Measurements from ENCODE around the gene CARM1. TPM values are rescaled to one million over a fixed set of nuclear protein-coding genes. Genes with fewer than 3 reads are reported as not detected.

The CARM1 gene
- total RNA-seq, 1 experiment from 2014 or later, result 45.7 TPM

DNA sequence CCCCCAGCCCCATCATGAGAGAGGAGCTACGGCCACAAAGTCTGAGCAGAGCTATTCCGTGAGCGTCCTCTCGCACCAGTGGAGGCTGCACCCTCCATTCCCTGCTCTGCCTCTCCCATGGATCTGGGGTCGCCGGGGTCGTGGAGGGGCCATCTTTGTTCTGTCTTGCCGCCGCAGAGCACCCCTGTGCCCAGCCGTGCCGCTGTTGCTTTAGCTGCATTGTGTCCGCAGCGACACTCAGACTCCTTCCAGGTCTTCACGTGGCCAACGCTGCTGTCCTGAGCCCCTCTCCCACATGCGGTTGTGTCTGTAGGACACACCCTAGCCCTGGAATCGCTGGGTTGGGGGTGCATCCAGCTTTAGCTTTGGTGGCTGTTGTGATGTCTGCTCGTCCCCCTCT lies 41.3 kb downstream of the CARM1 start:
- no peaks in the 10 kb centered on the region for H3K27me3 ChIP-seq
- no peak overlapping the region for H3K4me3 ChIP-seq
- no peaks in the 10 kb centered on the region for H3K9me3 ChIP-seq
- H3K36me3 ChIP-seq, result peaks cover 72% of the 10 kb centered on the region
- no peak for DNase-seq

DNA sequence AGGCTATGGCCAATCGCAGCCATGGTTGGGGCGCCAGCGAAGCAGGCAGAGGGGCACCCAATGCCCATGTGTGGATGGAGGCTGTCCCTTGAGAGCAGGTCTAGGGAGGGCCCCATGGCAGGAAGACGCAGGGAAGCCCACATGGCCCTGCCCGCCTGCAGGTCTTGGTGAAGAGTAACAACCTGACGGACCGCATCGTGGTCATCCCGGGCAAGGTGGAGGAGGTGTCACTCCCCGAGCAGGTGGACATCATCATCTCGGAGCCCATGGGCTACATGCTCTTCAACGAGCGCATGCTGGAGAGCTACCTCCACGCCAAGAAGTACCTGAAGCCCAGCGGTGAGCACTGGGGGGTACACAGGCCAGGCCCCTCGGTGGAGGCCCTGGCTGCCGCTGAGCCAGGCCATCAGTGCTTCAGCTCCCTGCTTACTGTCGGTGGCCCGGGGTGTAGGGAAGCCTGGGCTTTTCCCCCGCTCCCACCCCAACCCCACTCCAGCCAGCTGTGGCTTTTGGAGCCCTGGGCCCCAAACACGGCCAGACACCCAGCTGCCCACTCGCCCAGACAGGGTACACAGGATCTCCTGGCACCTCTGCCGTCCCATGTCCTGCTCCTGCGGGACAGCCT lies 42.5 kb downstream of the CARM1 start:
- Histone ChIP-seq H3K9me3 (no peaks in the 10 kb centered on the region), H3K36me3 (peaks cover 68% of the 10 kb centered on the region), H3K4me3 (no peak overlapping the region), H3K27me3 (no peaks in the 10 kb centered on the region)
- no peak for DNase-seq

- Histone ChIP-seq H3K9me3 (no peaks in the 10 kb centered on the region), H3K4me3 (no peak overlapping the region), H3K36me3 (peaks cover 69% of the 10 kb centered on the region), H3K27me3 (no peaks in the 10 kb centered on the region)
- DNase-seq, result peak; percentile 89
Observed at GRCh38 chr19:10915130-10916091, 44.1 kb downstream of the CARM1 start.

DNA sequence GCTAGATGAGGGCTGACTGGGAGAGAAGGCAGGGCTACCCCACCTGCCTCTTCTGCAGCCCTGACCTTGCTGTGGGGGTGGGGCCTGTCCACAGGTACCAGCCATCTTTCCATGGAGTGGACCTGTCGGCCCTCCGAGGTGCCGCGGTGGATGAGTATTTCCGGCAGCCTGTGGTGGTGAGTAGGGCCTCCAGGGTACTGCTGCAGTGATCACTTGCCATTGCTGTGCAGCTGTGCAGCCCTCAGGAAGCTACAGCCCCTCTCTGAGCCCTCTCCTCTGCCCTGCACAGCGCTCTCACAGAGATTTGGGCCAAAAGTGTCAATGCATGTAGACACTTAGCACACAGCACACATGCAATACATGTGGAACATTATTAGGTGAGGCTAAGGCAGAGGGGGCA lies 45.2 kb downstream of the CARM1 start:
- peaks cover 71% of the 10 kb centered on the region for H3K36me3 ChIP-seq
- DNase-seq, result no peak
- H3K9me3 ChIP-seq, result no peaks in the 10 kb centered on the region
- no peak overlapping the region for H3K4me3 ChIP-seq
- no peaks in the 10 kb centered on the region for H3K27me3 ChIP-seq

DNA sequence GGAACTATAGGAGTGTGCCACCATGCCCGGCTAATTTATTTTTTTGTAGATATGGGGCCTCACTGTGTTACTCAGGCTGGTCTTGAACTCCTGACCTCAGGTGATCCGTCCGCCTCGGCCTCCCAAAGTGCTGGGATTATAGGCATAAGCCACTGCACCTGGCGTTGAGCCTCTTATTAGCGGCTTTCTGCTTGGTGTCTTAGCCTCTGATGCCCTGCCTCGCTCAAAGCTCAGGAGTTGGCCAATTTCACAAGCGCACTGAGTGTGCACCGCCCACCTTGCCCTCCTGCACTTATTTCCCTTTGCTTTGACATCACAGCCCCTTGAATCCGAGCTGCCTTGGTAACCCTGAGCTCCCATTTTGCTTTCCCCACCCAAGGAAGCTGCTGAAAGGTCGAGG lies 47.0 kb downstream of the CARM1 start:
- Histone ChIP-seq H3K27me3 (no peaks in the 10 kb centered on the region), H3K4me3 (no peak overlapping the region), H3K36me3 (peaks cover 76% of the 10 kb centered on the region), H3K9me3 (no peaks in the 10 kb centered on the region)
- no peak for DNase-seq

DNA sequence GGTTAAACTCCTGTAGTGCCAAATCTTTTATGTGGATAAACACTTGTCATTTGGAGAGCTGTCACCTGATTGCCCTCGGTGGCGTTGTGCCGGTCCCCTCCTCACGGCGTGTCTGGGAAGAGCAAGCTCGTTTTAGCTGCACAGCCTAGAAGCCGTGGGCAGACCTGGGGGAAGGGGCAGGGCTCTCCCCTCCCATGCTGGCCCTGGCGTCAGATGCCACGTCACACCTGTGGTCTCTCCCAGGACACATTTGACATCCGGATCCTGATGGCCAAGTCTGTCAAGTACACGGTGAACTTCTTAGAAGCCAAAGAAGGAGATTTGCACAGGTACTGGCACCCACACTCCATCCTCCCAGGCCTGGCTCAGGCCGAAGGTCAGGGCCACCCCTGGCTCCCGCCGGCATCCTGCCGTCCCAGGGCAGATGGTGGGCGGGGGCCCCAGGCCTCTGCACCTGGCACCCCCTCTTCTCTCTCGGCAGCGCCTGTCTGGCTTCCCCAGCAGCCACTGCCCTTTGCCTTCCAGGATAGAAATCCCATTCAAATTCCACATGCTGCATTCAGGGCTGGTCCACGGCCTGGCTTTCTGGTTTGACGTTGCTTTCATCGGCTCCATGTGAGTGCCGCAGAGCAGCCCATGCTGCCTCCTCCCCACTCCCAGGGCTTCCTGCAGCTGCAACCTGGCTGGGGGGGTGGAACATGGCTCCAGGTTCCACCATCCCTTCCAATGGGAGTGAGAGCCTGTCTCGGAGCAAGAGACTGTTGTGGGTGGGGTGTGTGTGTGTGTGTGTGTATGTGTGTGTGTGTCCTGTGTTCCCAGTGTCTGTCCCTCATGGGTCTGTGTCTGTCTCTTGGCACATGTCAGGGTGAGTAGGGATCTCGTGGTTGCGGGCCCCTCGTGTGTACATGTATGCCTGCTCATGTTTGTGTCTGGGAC lies 48.3 kb downstream of the CARM1 start:
- H3K27me3 ChIP-seq, result no peaks in the 10 kb centered on the region
- no peak for DNase-seq
- no peaks in the 10 kb centered on the region for H3K9me3 ChIP-seq
- H3K4me3 ChIP-seq, result no peak overlapping the region
- peaks cover 83% of the 10 kb centered on the region for H3K36me3 ChIP-seq

DNA sequence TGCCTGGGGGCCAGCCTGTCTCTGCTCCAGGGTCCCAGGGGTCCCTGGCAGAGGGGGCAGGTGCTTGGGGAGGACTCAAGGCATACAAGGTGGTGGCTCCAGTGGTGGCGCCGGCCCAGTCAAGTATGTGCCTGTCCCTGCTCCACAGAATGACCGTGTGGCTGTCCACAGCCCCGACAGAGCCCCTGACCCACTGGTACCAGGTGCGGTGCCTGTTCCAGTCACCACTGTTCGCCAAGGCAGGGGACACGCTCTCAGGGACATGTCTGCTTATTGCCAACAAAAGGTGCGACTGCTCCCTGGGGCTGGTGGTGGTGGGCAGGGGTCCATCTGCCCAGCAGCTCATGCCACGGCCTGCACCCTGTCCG lies 48.9 kb downstream of the CARM1 start:
- H3K36me3 ChIP-seq, result peaks cover 80% of the 10 kb centered on the region
- DNase-seq, result no peak
- H3K27me3 ChIP-seq, result no peaks in the 10 kb centered on the region
- no peaks in the 10 kb centered on the region for H3K9me3 ChIP-seq
- no peak overlapping the region for H3K4me3 ChIP-seq

DNA sequence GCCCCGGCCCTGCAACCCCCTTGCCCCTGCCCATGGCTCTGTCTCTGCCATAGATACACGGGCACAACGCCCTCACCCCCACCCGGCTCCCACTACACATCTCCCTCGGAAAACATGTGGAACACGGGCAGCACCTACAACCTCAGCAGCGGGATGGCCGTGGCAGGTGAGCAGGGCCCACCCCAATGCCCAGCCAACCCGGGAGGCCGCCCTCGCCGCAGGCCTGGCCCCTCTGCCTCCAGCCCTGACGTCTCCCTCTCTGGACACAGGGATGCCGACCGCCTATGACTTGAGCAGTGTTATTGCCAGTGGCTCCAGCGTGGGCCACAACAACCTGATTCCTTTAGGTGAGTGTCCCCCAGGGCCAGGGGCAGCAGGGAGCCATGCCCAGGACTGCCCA lies 49.4 kb downstream of the CARM1 start:
- DNase-seq, result no peak

DNA sequence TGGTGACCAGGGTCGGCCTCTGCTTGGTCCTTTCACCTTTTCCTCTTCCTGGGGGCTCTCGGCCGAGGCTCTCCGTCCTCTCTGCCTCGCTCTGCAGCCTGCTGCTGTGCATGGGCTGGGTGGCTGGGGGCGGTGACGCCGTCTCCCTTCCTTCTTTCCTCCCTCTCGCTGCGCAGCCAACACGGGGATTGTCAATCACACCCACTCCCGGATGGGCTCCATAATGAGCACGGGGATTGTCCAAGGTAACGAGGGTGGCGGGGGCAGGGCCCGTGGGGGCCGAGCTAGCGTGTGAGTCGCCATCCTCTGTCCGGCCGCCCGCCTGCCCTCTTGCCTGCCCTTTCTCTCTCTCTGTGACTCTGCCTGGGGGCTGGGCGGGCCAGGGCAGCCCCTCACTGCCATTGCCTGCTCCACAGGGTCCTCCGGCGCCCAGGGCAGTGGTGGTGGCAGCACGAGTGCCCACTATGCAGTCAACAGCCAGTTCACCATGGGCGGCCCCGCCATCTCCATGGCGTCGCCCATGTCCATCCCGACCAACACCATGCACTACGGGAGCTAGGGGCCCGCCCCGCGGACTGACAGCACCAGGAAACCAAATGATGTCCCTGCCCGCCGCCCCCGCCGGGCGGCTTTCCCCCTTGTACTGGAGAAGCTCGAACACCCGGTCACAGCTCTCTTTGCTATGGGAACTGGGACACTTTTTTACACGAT lies 50.0 kb downstream of the CARM1 start:
- no peak overlapping the region for H3K4me3 ChIP-seq
- no peaks in the 10 kb centered on the region for H3K27me3 ChIP-seq
- peaks cover 74% of the 10 kb centered on the region for H3K36me3 ChIP-seq
- no peaks in the 10 kb centered on the region for H3K9me3 ChIP-seq
- DNase-seq, result no peak

More for the DNA sequence above, 49.4 kb downstream of the CARM1 start:
- no peaks in the 10 kb centered on the region for H3K9me3 ChIP-seq
- peaks cover 78% of the 10 kb centered on the region for H3K36me3 ChIP-seq
- H3K4me3 ChIP-seq, result no peak overlapping the region
- no peaks in the 10 kb centered on the region for H3K27me3 ChIP-seq

GRCh38 chr19:10921910-10922637 lies 50.7 kb downstream of the CARM1 start:
- H3K36me3 ChIP-seq, result peaks cover 71% of the 10 kb centered on the region

DNA sequence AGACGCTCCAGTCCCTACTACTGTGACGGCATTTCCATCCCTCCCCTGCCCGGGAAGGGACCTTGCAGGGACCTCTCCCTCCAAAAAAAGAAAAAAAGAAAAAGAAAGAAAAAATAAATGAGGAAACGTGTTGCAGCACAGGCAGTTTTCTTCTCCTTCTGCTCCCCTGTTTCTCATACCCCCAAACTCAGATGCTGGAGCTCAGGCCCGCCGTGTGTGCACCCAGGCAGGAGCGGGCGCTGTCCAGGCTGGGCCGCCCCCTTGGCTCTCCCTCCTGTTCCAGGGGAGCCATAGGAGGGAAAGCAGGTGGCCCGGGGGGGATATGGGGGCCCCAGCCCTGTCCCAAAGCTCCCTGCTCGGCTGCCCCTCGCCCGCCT lies 51.3 kb downstream of the CARM1 start:
- DNase-seq, result no peak
- Histone ChIP-seq H3K36me3 (peaks cover 71% of the 10 kb centered on the region), H3K27me3 (no peaks in the 10 kb centered on the region)

More at GRCh38 chr19:10921910-10922637, 50.7 kb downstream of the CARM1 start:
- Histone ChIP-seq H3K4me3 (no peak overlapping the region), H3K27me3 (no peaks in the 10 kb centered on the region), H3K9me3 (no peaks in the 10 kb centered on the region)
- no peak for DNase-seq

GRCh38 chr19:10923260-10924112 lies 52.1 kb downstream of the CARM1 start:
- DNase-seq, result no peak
- H3K36me3 ChIP-seq, result peaks cover 68% of the 10 kb centered on the region

More for the DNA sequence above, 51.3 kb downstream of the CARM1 start:
- no peak overlapping the region for H3K4me3 ChIP-seq
- H3K9me3 ChIP-seq, result no peaks in the 10 kb centered on the region

DNA sequence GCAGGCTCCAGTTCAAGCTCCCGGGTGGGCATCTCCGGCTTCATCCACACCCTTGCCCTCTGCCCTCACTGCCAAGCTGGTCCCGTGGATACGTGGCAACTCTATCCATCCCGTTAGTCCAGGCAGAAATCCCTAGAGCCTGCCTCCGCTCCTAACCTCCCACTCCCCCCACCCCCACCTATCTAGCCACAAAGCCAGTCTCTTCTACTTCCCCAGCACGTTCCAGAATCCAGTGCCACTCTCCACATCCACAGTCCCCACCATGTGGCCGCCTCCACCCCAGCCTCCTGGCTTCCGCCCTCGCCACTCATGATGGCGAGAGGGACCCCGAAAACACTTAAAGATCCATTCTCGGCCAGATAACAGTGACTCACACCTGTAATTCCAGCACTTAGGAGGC lies 53.2 kb downstream of the CARM1 start:
- H3K27me3 ChIP-seq, result no peaks in the 10 kb centered on the region
- no peaks in the 10 kb centered on the region for H3K9me3 ChIP-seq
- peaks cover 63% of the 10 kb centered on the region for H3K36me3 ChIP-seq
- H3K4me3 ChIP-seq, result no peak overlapping the region
- DNase-seq, result no peak

More at GRCh38 chr19:10923260-10924112, 52.1 kb downstream of the CARM1 start:
- Histone ChIP-seq H3K27me3 (no peaks in the 10 kb centered on the region), H3K4me3 (no peak overlapping the region), H3K9me3 (no peaks in the 10 kb centered on the region)

- H3K9me3 ChIP-seq, result no peaks in the 10 kb centered on the region
- peaks cover 58% of the 10 kb centered on the region for H3K36me3 ChIP-seq
- no peaks in the 10 kb centered on the region for H3K27me3 ChIP-seq
- peak overlapping the region; percentile 94 for H3K4me3 ChIP-seq
- no peak for DNase-seq
Observed at GRCh38 chr19:10927730-10928562, 56.6 kb downstream of the CARM1 start.
